Panc1 (cell line): Measurements from ENCODE around the gene PRKCZ.

Source experiments
- CTCF ChIP-seq: fragments of 450-650 bp; IDR thresholded peaks from 2 replicates; pipeline ENCODE4 v1.5.1; 2017; ENCODE audit warnings: mild to moderate bottlenecking
- POLR2AphosphoS5 ChIP-seq: IDR thresholded peaks from 2 replicates; pipeline ENCODE4 v1.6.1; 2012; ENCODE audit warnings: mild to moderate bottlenecking, low read depth, low read length, moderate library complexity
- REST ChIP-seq, 2 experiments: IDR thresholded peaks; 2 replicates each; pipeline ENCODE4 v1.6.1; 2011 to 2012; ENCODE audit warnings: low read depth in 2 of 2, control low read depth in 1 of 2, low read length in 1 of 2, mild to moderate bottlenecking in 1 of 2, moderate library complexity in 1 of 2; ENCODE audit not compliant: insufficient read depth in 1 of 2

- TF ChIP-seq POLR2AphosphoS5 = no peak
- TF ChIP-seq CTCF = no peak
- TF ChIP-seq REST (IDR thresholded peaks at IDR 0.05; ENCODE audit: insufficient read depth in 1 of 2, low read depth in 2 of 2, low read length in 1 of 2) = no peak
Observed at GRCh38 chr1:2024887-2025286, 25.3 kb upstream of the PRKCZ start.
